GM20000 (cell line): ENCODE data around the gene DNM2.

Source experiments
- DNase-seq: peaks from one replicate; pipeline ENCODE4 v3.0.0; 2012; ENCODE audit warnings: low spot score
- CTCF ChIP-seq: IDR thresholded peaks from 2 replicates; pipeline ENCODE4 v1.5.1; 2012; ENCODE audit warnings: mild to moderate bottlenecking, control low read depth; ENCODE audit errors: extremely low read depth, missing control alignments

The DNM2 gene

DNA sequence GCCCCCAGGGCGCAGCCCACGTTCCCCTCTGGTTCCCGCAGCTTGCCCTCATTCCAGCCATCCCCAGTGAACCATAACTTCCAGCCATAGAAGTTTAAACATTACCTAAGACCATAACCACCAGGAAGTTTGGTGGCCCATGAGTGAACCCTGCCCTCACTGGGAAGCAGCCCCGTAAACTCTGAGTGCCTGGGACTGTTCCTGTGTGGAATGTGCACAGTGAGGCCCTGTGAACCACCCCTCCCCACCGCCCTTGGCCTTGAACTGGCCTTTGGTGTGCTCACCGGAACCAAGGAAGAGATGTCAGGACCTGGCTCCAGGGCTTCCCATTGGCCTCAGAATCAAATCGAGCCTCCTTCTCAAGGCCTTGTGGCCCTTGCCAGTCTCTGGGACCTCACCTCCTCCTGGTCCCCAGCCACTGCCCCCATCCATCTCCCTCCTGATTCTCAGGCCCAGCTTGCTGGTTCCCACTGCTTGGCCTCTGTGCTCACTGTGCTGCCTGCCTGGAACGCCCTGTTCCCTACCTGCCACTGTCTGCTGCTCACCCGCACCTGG, 46.5 kb downstream of the DNM2 start:
- TF ChIP-seq CTCF: no peak
- no peak for DNase-seq

DNA sequence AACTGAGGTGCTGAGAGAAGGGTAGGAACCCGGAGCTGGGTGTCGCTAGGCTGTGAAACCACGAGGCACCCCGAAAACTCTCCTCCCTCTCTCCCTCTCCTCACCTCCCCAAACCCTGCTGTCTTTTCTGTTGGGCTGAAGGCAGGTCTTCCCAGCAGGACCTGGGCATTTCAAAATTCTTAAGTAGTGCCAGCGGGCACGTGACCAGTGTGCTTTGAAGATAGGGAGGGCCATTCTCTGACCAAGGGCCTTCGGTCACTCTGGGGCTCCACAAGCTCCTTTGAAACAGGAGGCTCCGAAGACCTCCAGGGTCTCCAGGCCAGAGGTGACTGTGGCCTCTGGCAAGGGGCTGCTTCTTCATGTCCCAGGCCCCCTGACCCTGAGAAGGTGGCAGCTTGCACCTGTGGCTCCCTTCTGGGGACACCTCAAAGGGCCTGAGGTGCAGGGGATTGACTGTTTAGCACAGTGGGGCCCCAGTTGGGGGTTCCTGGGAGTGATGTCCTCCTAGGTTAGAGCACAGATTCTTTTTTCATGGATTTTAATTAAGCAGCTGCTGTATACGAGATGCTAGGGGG, 48.3 kb downstream of the DNM2 start:
- DNase-seq: no peak

DNA sequence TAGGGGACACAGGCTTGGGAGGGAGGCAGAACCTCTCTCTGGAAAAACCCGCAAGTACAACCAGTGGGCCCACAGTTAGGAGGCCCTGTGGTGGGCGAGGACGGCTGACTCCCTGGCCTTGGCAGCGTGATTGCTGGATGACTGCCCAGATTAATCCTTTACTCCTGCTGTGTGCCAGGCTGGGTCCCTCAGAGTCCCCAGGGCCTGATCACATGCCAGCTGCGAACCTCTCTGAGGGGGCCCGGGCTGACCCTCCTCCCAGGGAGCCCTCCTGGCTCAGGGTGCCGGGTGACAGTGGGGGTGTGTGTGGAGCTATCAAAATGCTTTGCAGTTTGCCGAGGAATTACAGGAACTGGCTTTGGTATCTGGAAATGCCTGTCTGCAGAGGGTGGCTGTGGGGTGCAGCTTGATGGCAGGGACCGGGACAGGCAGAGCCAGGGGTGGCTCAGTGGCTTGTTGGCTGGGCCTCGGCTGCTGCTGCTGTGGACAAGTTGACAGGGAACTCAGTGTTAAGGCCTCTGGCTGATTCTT, 48.9 kb downstream of the DNM2 start:
- DNase-seq: no peak
- TF ChIP-seq CTCF: no peak

More for the DNA sequence above, 48.3 kb downstream of the DNM2 start:
- no peak for TF ChIP-seq CTCF

DNA sequence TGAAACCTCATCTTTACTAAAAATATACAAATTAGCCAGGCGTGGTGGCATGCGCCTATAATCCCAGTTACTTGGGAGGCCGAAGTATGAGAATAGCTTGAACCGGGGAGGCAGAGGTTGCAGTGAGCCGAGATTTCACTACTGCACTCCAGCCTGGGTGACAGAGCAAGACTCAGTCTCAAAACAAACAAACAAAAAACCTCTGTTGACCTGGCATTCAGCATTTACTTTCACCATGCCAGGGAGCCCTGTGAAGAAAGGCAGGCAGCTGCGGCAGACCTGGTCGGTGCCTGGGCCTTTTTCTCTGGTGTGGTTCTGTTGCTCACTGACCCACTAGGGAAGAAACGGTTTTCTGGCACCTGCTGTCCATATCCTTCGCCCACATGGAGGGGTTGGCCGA, 49.8 kb downstream of the DNM2 start:
- no peak for DNase-seq
- TF ChIP-seq CTCF: no peak

DNA sequence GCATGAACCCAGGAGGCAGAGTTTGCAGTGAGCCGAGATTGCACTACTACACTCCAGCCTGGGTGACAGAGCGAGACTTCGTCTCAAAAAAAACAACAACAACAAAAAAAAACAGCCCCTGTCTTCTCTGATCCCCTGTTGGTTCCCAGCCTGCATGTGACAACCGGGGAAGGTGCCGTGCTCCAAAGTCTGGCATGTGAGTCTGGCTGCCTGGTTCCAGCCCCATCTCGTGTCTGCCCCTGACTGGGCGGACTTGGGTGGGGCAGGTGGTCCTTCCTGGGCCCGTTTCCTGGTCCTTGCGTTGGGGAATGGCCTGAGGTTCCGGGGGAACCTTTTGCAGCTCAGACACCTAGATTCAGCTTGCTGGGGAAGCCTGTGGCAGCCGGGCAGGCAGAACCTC, 50.5 kb downstream of the DNM2 start:
- TF ChIP-seq CTCF: no peak

GRCh38 chr19:10768936-10769335, 51.1 kb downstream of the DNM2 start:
- TF ChIP-seq CTCF: no peak
- no peak for DNase-seq

More for the DNA sequence above, 50.5 kb downstream of the DNM2 start:
- no peak for DNase-seq

DNA sequence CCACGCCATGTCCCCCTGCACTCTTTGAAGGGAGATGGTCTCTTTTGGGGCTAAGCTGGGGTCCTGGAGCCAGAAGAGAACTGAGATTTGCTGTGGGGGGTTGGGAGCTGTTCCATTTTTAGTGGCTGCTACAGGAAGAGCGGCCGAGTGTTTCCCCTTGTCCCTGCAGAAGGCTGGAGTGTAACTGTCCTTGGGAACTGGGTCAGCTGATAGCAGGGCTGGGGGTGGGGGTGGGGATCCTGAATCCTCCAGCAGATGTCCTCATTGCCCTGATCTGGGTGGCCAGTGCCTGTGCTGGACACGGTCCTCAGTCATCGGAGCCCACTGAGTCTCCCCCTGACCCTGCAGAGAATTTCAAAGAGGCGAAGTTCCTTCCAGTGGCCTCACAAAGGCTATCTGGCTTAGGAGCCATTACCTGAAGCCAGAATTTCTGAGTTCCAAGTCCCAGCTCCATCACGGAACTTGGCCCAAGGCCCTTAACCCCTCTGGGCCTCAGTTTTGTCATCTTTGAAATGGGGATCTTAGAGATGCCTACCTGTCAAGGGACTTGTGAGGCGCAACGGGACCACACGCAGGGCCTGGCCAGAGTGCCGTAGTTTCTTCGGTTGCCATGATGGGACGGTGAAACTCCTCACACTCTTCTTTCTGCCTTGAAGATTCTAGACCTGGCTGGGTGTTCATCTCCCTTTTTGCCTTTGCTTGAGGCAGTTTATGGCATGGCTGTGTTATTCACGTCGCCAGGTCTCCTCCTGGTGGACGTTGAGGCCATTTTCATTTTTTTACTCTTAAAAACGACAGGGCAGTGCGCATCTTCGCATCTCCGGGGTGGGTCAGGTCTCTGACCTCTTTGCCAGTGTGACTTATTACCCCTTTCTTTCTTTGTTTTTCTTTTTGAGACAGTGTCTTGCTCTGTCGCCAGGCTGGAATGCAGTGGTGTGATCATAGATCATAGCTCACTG, 51.9 kb downstream of the DNM2 start:
- DNase-seq: no peak
- no peak for TF ChIP-seq CTCF
